Ramos (cell line): ENCODE results near the gene MYO10.
"Not testable (repeated sequence)": the region's sequence is repeated elsewhere in the genome, so short reads cannot be mapped to it uniquely, and the experiment has no call there.

Source experiments
- in situ Hi-C: fragments of 300-500 bp; cut with MboI; formaldehyde crosslinking; loops from one replicate; pipeline ENCODE4 v1.14.3; 2022; ENCODE audit warnings: low sequenced_read_pairs; ENCODE audit not compliant: unreplicated experiment

Gene MYO10

DNA sequence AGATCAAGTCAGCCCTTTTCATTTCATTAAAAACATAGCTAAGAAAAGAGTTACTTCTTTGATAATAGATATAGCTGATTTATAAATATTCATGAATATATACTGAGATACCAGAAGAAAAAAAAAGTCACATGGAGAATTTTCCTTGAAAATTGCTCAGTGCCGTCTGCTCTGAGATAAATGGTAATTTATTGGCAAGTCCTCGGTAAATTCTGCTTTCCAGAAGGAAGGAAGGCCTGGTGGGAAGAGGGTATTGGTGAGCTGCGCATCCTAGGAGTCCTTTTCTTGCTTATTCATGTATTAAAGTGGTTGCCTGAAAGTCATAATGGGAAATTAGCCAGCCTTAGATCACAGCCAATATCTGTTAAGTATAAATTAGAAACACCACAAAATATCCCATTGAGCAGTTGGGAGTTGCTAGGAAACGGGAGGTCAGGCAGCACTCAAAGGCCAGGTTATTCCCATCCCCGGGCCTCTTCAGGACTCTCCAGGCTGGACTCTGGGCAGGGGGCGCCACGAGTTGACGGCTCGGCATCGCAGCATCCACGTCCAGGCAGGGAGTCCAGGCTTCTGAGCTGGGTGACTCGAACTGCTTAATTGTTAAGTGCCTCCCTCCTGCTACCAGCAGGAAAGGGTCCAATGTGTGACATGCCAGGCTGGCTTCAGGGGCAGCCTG is 202.6 kb downstream of the MYO10 start:
- in situ Hi-C loops = no loop called here

- in situ Hi-C loops = no loop called here
Measured at GRCh38 chr5:16732356-16732755, 203.7 kb downstream of the MYO10 start.

GRCh38 chr5:16727755-16728325 is 208.2 kb downstream of the MYO10 start:
- in situ Hi-C loops = no loop called here

GRCh38 chr5:16726538-16726946 is 209.5 kb downstream of the MYO10 start:
- in situ Hi-C loops = no loop called here

DNA sequence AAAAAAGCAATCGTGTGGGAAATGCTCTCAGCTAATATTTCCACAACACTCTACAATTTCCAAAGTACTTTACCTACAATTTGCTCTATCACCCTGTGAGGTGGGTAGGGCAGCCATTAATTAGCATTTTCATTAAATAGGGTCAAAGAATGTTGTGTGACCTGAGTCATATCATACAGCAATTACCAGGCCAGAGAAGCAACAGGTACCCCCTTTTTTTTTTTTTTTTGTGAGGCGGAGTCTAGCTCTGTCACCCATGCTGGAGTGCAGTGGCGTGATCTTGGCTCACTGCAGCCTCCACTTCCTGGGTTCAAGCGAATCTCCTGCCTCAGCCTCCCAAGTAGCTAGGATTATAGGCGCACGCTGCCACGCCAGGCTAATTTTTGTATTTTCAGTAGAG is 210.5 kb downstream of the MYO10 start:
- in situ Hi-C loops = no loop called here

- in situ Hi-C loops = no loop called here
Measured at GRCh38 chr5:16723821-16724220, 212.3 kb downstream of the MYO10 start.

DNA sequence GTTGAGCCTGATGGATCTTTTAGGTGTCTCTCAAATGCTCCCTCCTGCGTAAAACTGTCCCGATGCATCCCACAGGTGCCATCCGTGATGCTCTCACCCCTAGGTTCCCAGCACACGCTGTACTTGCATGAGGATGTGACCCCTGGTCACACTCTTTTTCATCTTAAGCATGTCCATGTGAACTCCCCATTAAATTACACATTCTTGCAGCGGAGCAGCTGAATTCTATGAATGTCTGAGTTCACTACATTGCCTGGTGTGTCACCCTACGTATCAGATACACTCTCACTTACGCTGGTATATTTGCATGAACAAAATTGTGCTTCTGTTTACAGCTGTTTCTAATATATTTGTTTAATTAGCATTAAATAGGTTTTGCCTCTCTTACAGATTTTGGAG is 214.0 kb downstream of the MYO10 start:
- in situ Hi-C loops = no loop called here

DNA sequence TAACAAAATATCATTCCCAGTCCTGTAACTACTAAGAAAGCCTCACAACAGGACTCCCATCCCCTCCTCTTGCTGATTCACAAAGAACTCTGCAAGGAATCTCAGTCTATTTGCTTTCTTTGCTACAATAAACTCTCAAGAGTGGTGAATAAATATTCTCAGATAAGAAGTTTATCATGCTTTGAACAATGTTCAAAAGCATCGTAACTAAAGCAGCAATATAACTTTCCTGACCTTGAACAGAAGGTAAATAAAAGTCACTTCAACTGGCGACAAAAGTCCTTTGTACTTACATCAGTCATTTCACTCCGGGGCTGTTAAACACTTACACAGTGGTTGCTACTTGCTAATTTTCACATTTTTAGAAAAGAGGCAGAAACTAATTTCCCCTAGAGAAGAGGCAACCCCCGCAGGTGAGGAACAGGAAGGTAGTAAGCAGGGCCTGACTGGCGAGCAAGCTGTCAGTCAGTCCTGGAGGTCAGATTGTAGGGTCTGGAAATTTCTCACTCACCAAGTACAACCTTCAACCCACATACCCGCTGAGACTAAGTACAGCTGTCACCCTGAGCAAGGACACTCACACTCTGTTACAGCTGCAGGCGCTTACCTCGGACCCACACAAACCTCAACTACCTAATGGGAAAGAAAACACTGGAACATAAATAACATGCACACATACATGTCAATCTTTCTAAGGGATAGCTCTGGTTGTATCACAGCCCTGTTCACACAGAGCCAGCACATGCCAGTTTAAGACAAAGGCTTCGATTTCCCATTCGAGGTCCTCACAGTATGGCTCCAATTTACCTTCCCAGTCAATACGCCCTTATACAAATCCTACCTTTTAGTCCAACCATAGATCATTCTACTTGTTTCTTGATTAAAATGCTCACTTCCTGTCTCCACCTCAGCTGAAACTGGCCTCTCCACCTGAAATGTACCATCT is 214.7 kb downstream of the MYO10 start:
- in situ Hi-C loops = no loop called here

- in situ Hi-C loops = not testable (repeated sequence)
Measured at GRCh38 chr5:16718036-16718435, 218.1 kb downstream of the MYO10 start.

GRCh38 chr5:16713386-16713928 is 222.6 kb downstream of the MYO10 start:
- in situ Hi-C loops = no loop called here

GRCh38 chr5:16712620-16713019 is 223.5 kb downstream of the MYO10 start:
- in situ Hi-C loops = no loop called here

DNA sequence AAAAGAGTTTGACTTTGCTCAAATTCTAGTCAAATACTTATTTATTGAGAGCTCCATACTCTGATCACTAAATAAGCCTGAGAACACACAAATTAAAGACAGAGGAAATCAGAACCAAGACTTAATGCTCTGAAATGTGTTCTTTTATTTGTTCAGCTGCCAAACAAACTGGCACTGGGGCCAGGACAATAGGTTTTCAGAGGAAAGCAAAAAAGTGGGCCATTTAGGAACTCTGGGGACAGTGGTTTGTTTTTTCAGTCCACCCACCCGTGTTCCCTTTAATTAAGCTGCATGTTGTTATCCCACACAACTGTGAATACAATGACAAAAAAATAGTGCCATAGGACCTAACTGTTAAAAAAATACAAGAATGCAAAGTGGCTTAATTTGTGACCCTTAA is 223.9 kb downstream of the MYO10 start:
- in situ Hi-C loops = no loop called here

GRCh38 chr5:16709691-16710433 is 226.2 kb downstream of the MYO10 start:
- in situ Hi-C loops = no loop called here

DNA sequence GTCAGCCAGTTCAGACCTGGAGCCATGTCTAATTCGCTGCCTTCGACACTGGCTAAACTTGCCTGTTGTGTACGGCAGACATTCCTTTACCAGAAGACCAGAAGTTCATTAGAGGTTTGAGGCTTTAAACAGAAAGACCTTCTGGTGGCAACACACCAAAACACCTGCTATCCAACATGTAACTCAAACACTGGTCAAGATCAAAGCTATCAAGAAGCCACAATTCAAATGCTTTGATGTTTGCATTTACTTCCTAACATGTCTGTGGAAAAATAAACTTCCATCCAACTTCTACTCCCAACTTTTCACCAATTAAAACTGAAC is 228.3 kb downstream of the MYO10 start:
- in situ Hi-C loops = no loop called here

GRCh38 chr5:16707168-16707868 is 228.8 kb downstream of the MYO10 start:
- in situ Hi-C loops = no loop called here

DNA sequence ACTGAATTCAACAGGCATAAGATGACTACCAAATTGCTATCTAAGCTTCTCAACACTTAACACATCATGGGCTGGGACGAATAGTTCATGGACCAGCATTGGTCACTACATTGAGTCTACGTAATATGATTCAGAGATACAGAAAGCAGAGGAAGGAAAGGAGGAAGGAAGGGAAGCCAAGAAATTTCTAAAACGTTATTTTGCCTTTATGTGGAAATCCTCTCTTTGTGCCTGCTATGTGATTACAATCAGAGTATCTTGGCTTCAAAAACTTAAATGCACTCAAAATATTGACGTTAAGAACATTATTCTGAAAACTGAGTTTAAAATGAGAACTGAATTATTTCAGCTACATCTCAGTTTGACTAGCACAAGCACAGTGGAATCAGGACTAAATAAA is 231.1 kb downstream of the MYO10 start:
- in situ Hi-C loops = no loop called here

- in situ Hi-C loops = no loop called here
Measured at GRCh38 chr5:16702964-16703363, 233.1 kb downstream of the MYO10 start.

GRCh38 chr5:16701134-16702099 is 234.7 kb downstream of the MYO10 start:
- in situ Hi-C loops = no loop called here

DNA sequence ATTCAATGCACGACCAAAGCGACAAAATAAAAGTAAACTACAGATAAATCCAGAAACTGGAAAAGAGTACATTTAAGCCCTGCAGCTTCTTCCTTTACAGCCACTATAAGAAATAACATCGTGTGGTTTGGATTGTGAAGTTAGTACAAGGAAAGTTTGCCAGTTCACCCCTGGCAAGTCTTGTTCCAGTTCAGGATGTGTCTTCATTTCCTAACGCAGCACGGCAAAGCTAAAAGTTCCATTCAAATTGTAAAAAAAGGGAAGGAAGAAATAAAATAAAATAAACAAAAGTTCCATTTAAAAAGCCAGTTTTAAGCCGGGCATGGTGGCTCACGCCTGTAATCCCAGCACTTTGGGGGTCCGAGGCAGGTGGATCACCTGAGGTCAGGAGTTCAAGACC is 236.0 kb downstream of the MYO10 start:
- in situ Hi-C loops = no loop called here
